ENCODE measurements around the gene SCN5A. TPM values are rescaled to one million over a fixed set of nuclear protein-coding genes. Genes with fewer than 3 reads are reported as not detected.

SCN5A gene
- total RNA-seq, 2 donors from 2014 or later = 4.5 to 5.6 TPM

- H3K4me1 ChIP-seq (ENCODE audit: control insufficient read depth, insufficient read depth, low read length) = no peaks in the 10 kb centered on the region
- no peaks in the 10 kb centered on the region for H3K36me3 ChIP-seq (ENCODE audit: control insufficient read depth, insufficient read depth, low read length)
- peak; percentile 34 for DNase-seq
- no peak overlapping the region for H3K4me3 Mint-ChIP-seq
- no peak overlapping the region for H3K9ac ChIP-seq (ENCODE audit: extremely low read depth, low read length, poor library complexity, severe bottlenecking)
- H3K4me3 ChIP-seq (ENCODE audit: low read length) = no peak overlapping the region
- no peak overlapping the region for H3K27ac Mint-ChIP-seq
- TF ChIP-seq, protein P1, sequence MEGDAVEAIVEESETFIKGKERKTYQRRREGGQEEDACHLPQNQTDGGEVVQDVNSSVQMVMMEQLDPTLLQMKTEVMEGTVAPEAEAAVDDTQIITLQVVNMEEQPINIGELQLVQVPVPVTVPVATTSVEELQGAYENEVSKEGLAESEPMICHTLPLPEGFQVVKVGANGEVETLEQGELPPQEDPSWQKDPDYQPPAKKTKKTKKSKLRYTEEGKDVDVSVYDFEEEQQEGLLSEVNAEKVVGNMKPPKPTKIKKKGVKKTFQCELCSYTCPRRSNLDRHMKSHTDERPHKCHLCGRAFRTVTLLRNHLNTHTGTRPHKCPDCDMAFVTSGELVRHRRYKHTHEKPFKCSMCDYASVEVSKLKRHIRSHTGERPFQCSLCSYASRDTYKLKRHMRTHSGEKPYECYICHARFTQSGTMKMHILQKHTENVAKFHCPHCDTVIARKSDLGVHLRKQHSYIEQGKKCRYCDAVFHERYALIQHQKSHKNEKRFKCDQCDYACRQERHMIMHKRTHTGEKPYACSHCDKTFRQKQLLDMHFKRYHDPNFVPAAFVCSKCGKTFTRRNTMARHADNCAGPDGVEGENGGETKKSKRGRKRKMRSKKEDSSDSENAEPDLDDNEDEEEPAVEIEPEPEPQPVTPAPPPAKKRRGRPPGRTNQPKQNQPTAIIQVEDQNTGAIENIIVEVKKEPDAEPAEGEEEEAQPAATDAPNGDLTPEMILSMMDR (conservative IDR thresholded peaks at IDR 0.05) = no peak
- WGBS, 2 experiments (ENCODE audit: insufficient coverage in 1 of 2, insufficient read length in 1 of 2) = 84 to 85% methylated on average over 6 to 10 of the region's 10 CpGs
- no peaks in the 10 kb centered on the region for H3K27me3 ChIP-seq (ENCODE audit: control insufficient read depth, insufficient read depth, low read length, poor library complexity, severe bottlenecking)
- H3K36me3 Mint-ChIP-seq (ENCODE audit: low read depth) = no peaks in the 10 kb centered on the region
- H3K27ac ChIP-seq (ENCODE audit: low read depth, low read length) = no peak overlapping the region
- H3K9me3 Mint-ChIP-seq = no peaks in the 10 kb centered on the region
- no peaks in the 10 kb centered on the region for H3K9me3 ChIP-seq (ENCODE audit: control insufficient read depth, low read length)
- H3K4me1 Mint-ChIP-seq = no peaks in the 10 kb centered on the region
- H3K27me3 Mint-ChIP-seq (ENCODE audit: insufficient read depth) = no peaks in the 10 kb centered on the region
Observed at GRCh38 chr3:38561746-38562466, 87.6 kb downstream of the SCN5A start.

- H3K27ac Mint-ChIP-seq = no peak overlapping the region
- Histone ChIP-seq H3K4me3 (ENCODE audit: low read length) (no peak overlapping the region), H3K4me1 (ENCODE audit: control insufficient read depth, insufficient read depth, low read length) (no peaks in the 10 kb centered on the region), H3K27ac (ENCODE audit: low read depth, low read length) (no peak overlapping the region), H3K9ac (ENCODE audit: extremely low read depth, low read length, poor library complexity, severe bottlenecking) (no peak overlapping the region), H3K36me3 (ENCODE audit: control insufficient read depth, insufficient read depth, low read length) (no peaks in the 10 kb centered on the region), H3K27me3 (ENCODE audit: control insufficient read depth, insufficient read depth, low read length, poor library complexity, severe bottlenecking) (no peaks in the 10 kb centered on the region), H3K9me3 (ENCODE audit: control insufficient read depth, low read length) (no peaks in the 10 kb centered on the region)
- H3K9me3 Mint-ChIP-seq = no peaks in the 10 kb centered on the region
- H3K4me1 Mint-ChIP-seq = no peaks in the 10 kb centered on the region
- peak; percentile 13 for DNase-seq
- H3K27me3 Mint-ChIP-seq (ENCODE audit: insufficient read depth) = no peaks in the 10 kb centered on the region
- TF ChIP-seq, protein P1 (conservative IDR thresholded peaks at IDR 0.05) = no peak
- no peaks in the 10 kb centered on the region for H3K36me3 Mint-ChIP-seq (ENCODE audit: low read depth)
- 93 to 97% methylated on average over 7 of the region's 7 CpGs for WGBS, 2 experiments (ENCODE audit: insufficient coverage in 1 of 2, insufficient read length in 1 of 2)
- no peak overlapping the region for H3K4me3 Mint-ChIP-seq
Observed at GRCh38 chr3:38560996-38561717, 88.3 kb downstream of the SCN5A start.

GRCh38 chr3:38560284-38560683 is 89.2 kb downstream of the SCN5A start:
- Mint-ChIP-seq H3K4me1 (no peaks in the 10 kb centered on the region), H3K4me3 (no peak overlapping the region), H3K36me3 (ENCODE audit: low read depth) (no peaks in the 10 kb centered on the region), H3K9me3 (no peaks in the 10 kb centered on the region), H3K27ac (no peak overlapping the region), H3K27me3 (ENCODE audit: insufficient read depth) (no peaks in the 10 kb centered on the region)
- Histone ChIP-seq H3K27ac (ENCODE audit: low read depth, low read length) (no peak overlapping the region), H3K36me3 (ENCODE audit: control insufficient read depth, insufficient read depth, low read length) (no peaks in the 10 kb centered on the region), H3K9ac (ENCODE audit: extremely low read depth, low read length, poor library complexity, severe bottlenecking) (no peak overlapping the region), H3K4me3 (ENCODE audit: low read length) (no peak overlapping the region), H3K4me1 (ENCODE audit: control insufficient read depth, insufficient read depth, low read length) (no peaks in the 10 kb centered on the region), H3K9me3 (ENCODE audit: control insufficient read depth, low read length) (no peaks in the 10 kb centered on the region), H3K27me3 (ENCODE audit: control insufficient read depth, insufficient read depth, low read length, poor library complexity, severe bottlenecking) (no peaks in the 10 kb centered on the region)
- WGBS, 2 experiments (ENCODE audit: insufficient coverage in 1 of 2, insufficient read length in 1 of 2) = 90 to 92% methylated on average over 2 to 6 of the region's 6 CpGs
- DNase-seq = peak; percentile 57
- TF ChIP-seq, protein P1 (conservative IDR thresholded peaks at IDR 0.05) = peak; percentile 58

All from endodermal cell (in vitro differentiated cells).